Measurements from ENCODE around the gene ABCG5.

Gene ABCG5

GRCh38 chr2:43882312-43882711 is 43.7 kb upstream of the ABCG5 start:
- no peak overlapping the region for H3K27ac ChIP-seq (ENCODE audit: extremely low read depth, low read depth, low read length)
- peaks cover 4 to 18% of the 10 kb centered on the region in 2 experiments; a peak in 2 of 3 replicates for H3K36me3 ChIP-seq (ENCODE audit: control insufficient read depth in 2 of 2, insufficient read depth in 1 of 2, low read length in 2 of 2)
- ChIA-PET POLR2A (no interaction called here), CTCF (interaction anchor here (0.6 kb wide), 1 partner anchor 211 kb away, joined by 3 read pairs; no protein-coding TSS in a partner anchor)
- no peak overlapping the region for H3K4me3 ChIP-seq (ENCODE audit: low read depth, low read length)
- H3K9me3 ChIP-seq (ENCODE audit: control insufficient read depth, insufficient read depth, low read depth, low read length): no peaks in the 10 kb centered on the region
- H3K4me1 ChIP-seq (ENCODE audit: control insufficient read depth, insufficient read depth, low read length): no peaks in the 10 kb centered on the region
- TF ChIP-seq YY2 (tag by site-specific recombination; IDR thresholded peaks at IDR 0.05): no peak
- no peak for TF ChIP-seq ZNF473 (tag by site-specific recombination; IDR thresholded peaks at IDR 0.05)
- TF ChIP-seq YY1 (tag by site-specific recombination; IDR thresholded peaks at IDR 0.05): no peak
- TF ChIP-seq ZSCAN4 (tag by site-specific recombination; IDR thresholded peaks at IDR 0.05): no peak
- no peak for TF ChIP-seq ZNF791 (tag by site-specific recombination; IDR thresholded peaks at IDR 0.05)
- TF ChIP-seq ZNF621 (tag by site-specific recombination; IDR thresholded peaks at IDR 0.05): no peak
- TF ChIP-seq SP3 (tag by site-specific recombination; IDR thresholded peaks at IDR 0.05): no peak
- TF ChIP-seq GLIS1 (tag by site-specific recombination; IDR thresholded peaks at IDR 0.05): no peak
- no peak for TF ChIP-seq ZNF302 (tag by site-specific recombination; IDR thresholded peaks at IDR 0.05; ENCODE audit: low read depth)
- no peak for TF ChIP-seq SALL2 (tag by site-specific recombination; IDR thresholded peaks at IDR 0.05; ENCODE audit: borderline replicate concordance)
- TF ChIP-seq SCRT1 (tag by site-specific recombination; IDR thresholded peaks at IDR 0.05; ENCODE audit: borderline replicate concordance): no peak
- no peak for TF ChIP-seq ZNF24 (tag by site-specific recombination; IDR thresholded peaks at IDR 0.05)
- no peak for TF ChIP-seq ZNF10 (tag by site-specific recombination; IDR thresholded peaks at IDR 0.05)

- H3K4me1 ChIP-seq (ENCODE audit: control insufficient read depth, insufficient read depth, low read length): no peaks in the 10 kb centered on the region
- H3K36me3 ChIP-seq (ENCODE audit: control insufficient read depth in 2 of 2, insufficient read depth in 1 of 2, low read length in 2 of 2): peaks cover 0 to 9% of the 10 kb centered on the region in 2 experiments; a peak in 1 of 3 replicates
- no peaks in the 10 kb centered on the region for H3K9me3 ChIP-seq (ENCODE audit: control insufficient read depth, insufficient read depth, low read depth, low read length)
- TF ChIP-seq ZNF174 (tag by site-specific recombination; IDR thresholded peaks at IDR 0.05): no peak
- TF ChIP-seq ZNF843 (tag by site-specific recombination; IDR thresholded peaks at IDR 0.05): no peak
- TF ChIP-seq INSM2 (tag by site-specific recombination; IDR thresholded peaks at IDR 0.05): no peak
- no peak for TF ChIP-seq KLF10 (tag by site-specific recombination; IDR thresholded peaks at IDR 0.05)
- no peak for TF ChIP-seq ZNF280D (tag by site-specific recombination; IDR thresholded peaks at IDR 0.05)
- no peak for TF ChIP-seq ZNF16 (tag by site-specific recombination; IDR thresholded peaks at IDR 0.05; ENCODE audit: low read depth)
- no peak for TF ChIP-seq BCL6B (tag by site-specific recombination; IDR thresholded peaks at IDR 0.05)
- TF ChIP-seq ZFP69B (tag by site-specific recombination; IDR thresholded peaks at IDR 0.05): no peak
- no peak for TF ChIP-seq ZNF658 (tag by site-specific recombination; IDR thresholded peaks at IDR 0.05)
- TF ChIP-seq PRDM4 (tag by site-specific recombination; IDR thresholded peaks at IDR 0.05): no peak
- H3K4me3 ChIP-seq (ENCODE audit: low read depth, low read length): no peak overlapping the region
- CTCF ChIA-PET: interaction anchor here (0.5 kb wide), 1 partner anchor 599 kb away, joined by 3 read pairs; no protein-coding TSS in a partner anchor
- H3K27ac ChIP-seq (ENCODE audit: extremely low read depth, low read depth, low read length): no peak overlapping the region
- POLR2A ChIA-PET: no interaction called here
Observed at GRCh38 chr2:43880952-43881351, 42.3 kb upstream of the ABCG5 start.
